ENCODE results near the gene PDIK1L. TPM values are rescaled to one million over a fixed set of nuclear protein-coding genes. Genes with fewer than 3 reads are reported as not detected.

PDIK1L gene
- polyA plus RNA-seq (2012; ENCODE audit: insufficient read length, low read depth), result 4.7 TPM

DNA sequence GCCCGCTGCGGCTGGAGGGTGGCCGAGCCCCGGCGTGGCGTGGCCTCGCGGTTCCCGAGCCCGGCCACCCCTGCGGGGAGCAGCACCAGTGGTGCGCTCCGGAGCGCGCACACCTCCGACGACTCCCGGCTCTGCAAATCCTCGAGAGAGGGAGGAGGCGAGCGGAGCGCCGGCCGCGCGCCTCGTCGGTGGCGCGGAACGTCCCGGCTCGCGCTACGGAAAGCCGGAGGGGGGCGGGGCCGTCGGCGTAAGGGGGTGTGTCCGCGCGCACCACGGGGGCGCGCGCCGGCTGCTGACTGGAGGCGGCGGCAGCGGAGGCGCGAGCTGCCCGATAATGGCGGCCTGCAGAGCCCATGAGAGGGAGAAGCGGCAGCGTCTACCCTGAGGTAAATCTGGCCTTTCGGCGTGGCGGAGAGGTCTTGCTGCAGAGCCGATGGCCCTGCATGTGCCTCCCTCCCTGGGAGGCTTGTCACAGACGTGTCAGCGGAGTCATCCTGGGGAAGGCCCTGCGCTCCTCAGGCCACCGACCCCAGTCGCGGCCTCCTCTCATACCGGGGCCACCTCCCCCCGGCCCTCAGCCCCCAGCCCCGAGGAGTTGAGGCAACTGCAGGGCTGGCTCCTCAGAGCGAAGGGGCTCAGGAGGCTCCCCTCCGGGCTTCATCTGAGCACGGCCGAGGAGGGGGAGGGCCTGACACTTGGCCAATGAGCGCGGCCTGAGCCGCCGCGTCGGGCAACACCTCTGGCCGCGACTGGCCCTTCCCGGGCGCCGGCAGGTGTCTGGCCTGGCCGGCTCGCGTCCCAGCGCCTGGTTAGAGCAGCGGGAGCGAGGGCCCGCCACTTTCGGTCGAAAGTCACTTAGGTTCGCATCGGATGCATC is at the start of gene PDIK1L:
Gene PDIK1L (plus strand): TSS at position 295 of the 877 bp plus-strand sequence. CDS start 2,485 bp downstream, outside the sequence.
- TF ChIP-seq FOXP2 (optimal IDR thresholded peaks at IDR 0.05; ENCODE audit: borderline replicate concordance, extremely low read depth, extremely low read length, insufficient read depth) (peak; percentile 89), SIN3A (IDR thresholded peaks at IDR 0.05; ENCODE audit: borderline replicate concordance, insufficient read depth, low read length) (peak; percentile 97; the same call in 1 of the 2 replicates), TAF1 (IDR thresholded peaks at IDR 0.05; ENCODE audit: borderline replicate concordance, insufficient read depth, low read length) (peak; percentile 33; the same call in 1 of the 2 replicates), POLR2AphosphoS5 (IDR thresholded peaks at IDR 0.05; ENCODE audit: low read depth, low read length) (no peak)
- TF ChIP-seq, protein P1, sequence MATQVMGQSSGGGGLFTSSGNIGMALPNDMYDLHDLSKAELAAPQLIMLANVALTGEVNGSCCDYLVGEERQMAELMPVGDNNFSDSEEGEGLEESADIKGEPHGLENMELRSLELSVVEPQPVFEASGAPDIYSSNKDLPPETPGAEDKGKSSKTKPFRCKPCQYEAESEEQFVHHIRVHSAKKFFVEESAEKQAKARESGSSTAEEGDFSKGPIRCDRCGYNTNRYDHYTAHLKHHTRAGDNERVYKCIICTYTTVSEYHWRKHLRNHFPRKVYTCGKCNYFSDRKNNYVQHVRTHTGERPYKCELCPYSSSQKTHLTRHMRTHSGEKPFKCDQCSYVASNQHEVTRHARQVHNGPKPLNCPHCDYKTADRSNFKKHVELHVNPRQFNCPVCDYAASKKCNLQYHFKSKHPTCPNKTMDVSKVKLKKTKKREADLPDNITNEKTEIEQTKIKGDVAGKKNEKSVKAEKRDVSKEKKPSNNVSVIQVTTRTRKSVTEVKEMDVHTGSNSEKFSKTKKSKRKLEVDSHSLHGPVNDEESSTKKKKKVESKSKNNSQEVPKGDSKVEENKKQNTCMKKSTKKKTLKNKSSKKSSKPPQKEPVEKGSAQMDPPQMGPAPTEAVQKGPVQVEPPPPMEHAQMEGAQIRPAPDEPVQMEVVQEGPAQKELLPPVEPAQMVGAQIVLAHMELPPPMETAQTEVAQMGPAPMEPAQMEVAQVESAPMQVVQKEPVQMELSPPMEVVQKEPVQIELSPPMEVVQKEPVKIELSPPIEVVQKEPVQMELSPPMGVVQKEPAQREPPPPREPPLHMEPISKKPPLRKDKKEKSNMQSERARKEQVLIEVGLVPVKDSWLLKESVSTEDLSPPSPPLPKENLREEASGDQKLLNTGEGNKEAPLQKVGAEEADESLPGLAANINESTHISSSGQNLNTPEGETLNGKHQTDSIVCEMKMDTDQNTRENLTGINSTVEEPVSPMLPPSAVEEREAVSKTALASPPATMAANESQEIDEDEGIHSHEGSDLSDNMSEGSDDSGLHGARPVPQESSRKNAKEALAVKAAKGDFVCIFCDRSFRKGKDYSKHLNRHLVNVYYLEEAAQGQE (IDR thresholded peaks at IDR 0.05; ENCODE audit: insufficient read depth in 1 of 2, low read depth in 2 of 2, low read length in 2 of 2), result no peak

DNA sequence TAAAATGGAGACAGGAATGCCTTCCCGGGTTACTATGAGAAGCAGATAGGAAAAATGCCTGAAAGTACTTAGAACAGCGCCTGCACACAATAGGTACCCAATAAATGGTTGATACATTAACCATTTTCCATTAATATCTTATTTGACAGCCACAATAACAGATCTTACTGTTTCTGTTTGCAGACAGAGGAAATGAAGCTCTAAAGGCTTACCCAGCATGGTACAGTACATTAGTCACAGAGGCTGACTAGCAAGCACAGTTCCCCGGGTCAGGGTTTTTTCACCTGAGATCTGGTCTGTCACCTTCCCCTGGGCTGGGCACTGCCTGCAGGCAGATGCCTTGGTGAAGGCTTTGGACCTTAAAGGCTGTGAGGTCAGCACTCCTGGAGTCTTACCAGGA is 47.1 kb upstream of the PDIK1L start:
- TF ChIP-seq SIN3A (IDR thresholded peaks at IDR 0.05; ENCODE audit: borderline replicate concordance, insufficient read depth, low read length) (no peak), POLR2AphosphoS5 (IDR thresholded peaks at IDR 0.05; ENCODE audit: low read depth, low read length) (no peak), TAF1 (IDR thresholded peaks at IDR 0.05; ENCODE audit: borderline replicate concordance, insufficient read depth, low read length) (no peak), FOXP2 (optimal IDR thresholded peaks at IDR 0.05; ENCODE audit: borderline replicate concordance, extremely low read depth, extremely low read length, insufficient read depth) (no peak)
- TF ChIP-seq, protein P1 (IDR thresholded peaks at IDR 0.05; ENCODE audit: insufficient read depth in 1 of 2, low read depth in 2 of 2, low read length in 2 of 2), result no peak

DNA sequence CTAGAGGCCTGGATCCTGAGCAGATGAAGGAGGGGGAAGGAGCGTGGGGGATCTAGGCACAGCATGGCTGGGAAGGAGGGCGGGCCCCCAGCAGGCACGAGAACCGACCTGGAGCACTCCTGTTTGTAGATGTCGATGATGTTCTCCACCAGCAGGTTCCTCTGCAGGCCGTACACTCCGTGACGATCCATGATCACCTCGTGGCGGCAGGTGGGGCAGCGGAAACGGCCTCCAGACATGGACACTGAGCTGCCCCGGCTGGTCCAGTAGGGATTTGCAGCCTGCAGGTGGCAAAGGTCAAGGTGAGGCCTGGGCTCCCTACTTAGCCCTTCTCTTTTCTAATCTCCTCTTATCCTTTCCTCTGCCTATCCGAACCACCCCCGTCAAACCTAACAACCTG is 45.5 kb upstream of the PDIK1L start:
- TF ChIP-seq, protein P1 (IDR thresholded peaks at IDR 0.05; ENCODE audit: insufficient read depth in 1 of 2, low read depth in 2 of 2, low read length in 2 of 2), result no peak
- no peak for TF ChIP-seq SIN3A (IDR thresholded peaks at IDR 0.05; ENCODE audit: borderline replicate concordance, insufficient read depth, low read length)

DNA sequence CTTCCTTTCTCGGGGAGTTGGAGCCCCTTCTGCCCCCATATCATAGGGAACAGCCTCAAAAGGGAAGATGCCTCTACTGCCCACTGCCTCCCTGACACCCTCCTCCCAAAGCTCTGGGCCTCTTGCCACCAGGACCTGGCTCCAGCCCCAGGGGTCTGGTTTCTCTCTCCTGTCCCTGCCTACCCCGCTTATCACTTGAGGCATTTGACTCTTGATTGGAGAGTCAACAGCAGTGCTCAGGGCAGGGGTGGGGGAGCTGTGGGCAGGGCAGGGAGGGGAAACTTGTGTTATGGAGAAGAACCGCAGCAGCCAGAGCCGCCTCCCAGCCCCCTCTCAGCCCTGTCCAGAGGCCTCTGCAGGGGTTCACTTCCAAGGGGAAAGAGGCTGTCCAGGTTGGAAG is 44.8 kb upstream of the PDIK1L start:
- TF ChIP-seq POLR2AphosphoS5 (IDR thresholded peaks at IDR 0.05; ENCODE audit: low read depth, low read length) (no peak), FOXP2 (optimal IDR thresholded peaks at IDR 0.05; ENCODE audit: borderline replicate concordance, extremely low read depth, extremely low read length, insufficient read depth) (no peak), SIN3A (IDR thresholded peaks at IDR 0.05; ENCODE audit: borderline replicate concordance, insufficient read depth, low read length) (no peak), TAF1 (IDR thresholded peaks at IDR 0.05; ENCODE audit: borderline replicate concordance, insufficient read depth, low read length) (no peak)
- TF ChIP-seq, protein P1 (IDR thresholded peaks at IDR 0.05; ENCODE audit: insufficient read depth in 1 of 2, low read depth in 2 of 2, low read length in 2 of 2), result no peak
